HG02981 (cell line): ENCODE measurements around the gene EHMT2.
"Not testable (repeated sequence)": the region's sequence is repeated elsewhere in the genome, so short reads cannot be mapped to it uniquely, and the experiment has no call there.

ENCODE experiments used
- ATAC-seq: cut with Tn5 transposase; IDR thresholded peaks from one replicate; pipeline ENCODE4 v1.9.1; 2021; ENCODE audit warnings: mild to moderate bottlenecking, moderate library complexity; ENCODE audit not compliant: unreplicated experiment

EHMT2 gene

GRCh38 chr6:31844507-31844906 lies 53.0 kb downstream of the EHMT2 start:
- ATAC-seq = no peak

GRCh38 chr6:31842053-31842452 lies 55.4 kb downstream of the EHMT2 start:
- ATAC-seq = no peak

- not testable (repeated sequence) for ATAC-seq
Measured at GRCh38 chr6:31839779-31840126, 57.7 kb downstream of the EHMT2 start.

GRCh38 chr6:31838968-31839367 lies 58.5 kb downstream of the EHMT2 start:
- no peak for ATAC-seq

GRCh38 chr6:31838114-31838553 lies 59.4 kb downstream of the EHMT2 start:
- not testable (repeated sequence) for ATAC-seq

GRCh38 chr6:31837369-31838113 lies 60.0 kb downstream of the EHMT2 start:
- no peak for ATAC-seq

GRCh38 chr6:31836474-31837368 lies 60.8 kb downstream of the EHMT2 start:
- no peak for ATAC-seq

- ATAC-seq = no peak
Measured at GRCh38 chr6:31836047-31836473, 61.4 kb downstream of the EHMT2 start.

GRCh38 chr6:31834367-31835250 lies 62.9 kb downstream of the EHMT2 start:
- ATAC-seq = no peak

GRCh38 chr6:31831350-31832215 lies 65.9 kb downstream of the EHMT2 start:
- ATAC-seq = no peak

- no peak for ATAC-seq
Measured at GRCh38 chr6:31830886-31831335, 66.6 kb downstream of the EHMT2 start.
